ENCODE results near the gene ERBIN.
"Not testable (repeated sequence)": the region's sequence is repeated elsewhere in the genome, so short reads cannot be mapped to it uniquely, and the experiment has no call there.

ERBIN gene

GRCh38 chr5:65915661-65916060, 10.7 kb upstream of the ERBIN start:
- DNase-seq, result not testable (repeated sequence)

- DNase-seq, result no peak
These were observed 10.3 kb upstream of the ERBIN start for GRCh38 chr5:65916066-65916465.

- no peak for DNase-seq
These were observed 9.7 kb upstream of the ERBIN start for GRCh38 chr5:65916636-65917035.

GRCh38 chr5:65919773-65920172, 6.6 kb upstream of the ERBIN start:
- DNase-seq, result no peak

GRCh38 chr5:65923339-65923738, 3.0 kb upstream of the ERBIN start:
- DNase-seq, result no peak

GRCh38 chr5:65924366-65925043, 1.9 kb upstream of the ERBIN start:
- DNase-seq, result peak in 3 of 51 donors; percentile 39 to 55 (median 44)

GRCh38 chr5:65925044-65925600, 1.3 kb upstream of the ERBIN start:
- peak in 45 of 51 donors; percentile 37 to 94 (median 74) for DNase-seq

GRCh38 chr5:65925601-65926275, 637 bp upstream of the ERBIN start:
- peak; percentile 29 to 94 (median 85) for DNase-seq

GRCh38 chr5:65926893-65927292, 518 bp downstream of the ERBIN start:
- peak in 3 of 51 donors; percentile 17 to 52 (median 19) for DNase-seq

- DNase-seq, result peak in 4 of 51 donors; percentile 4 to 74 (median 16)
These were observed 1.3 kb downstream of the ERBIN start for GRCh38 chr5:65927503-65928321.

GRCh38 chr5:65928322-65928752, 2.0 kb downstream of the ERBIN start:
- no peak for DNase-seq

- DNase-seq, result no peak
These were observed 2.5 kb downstream of the ERBIN start for GRCh38 chr5:65928860-65929259.

GRCh38 chr5:65932676-65933075, 6.3 kb downstream of the ERBIN start:
- DNase-seq, result no peak

- DNase-seq, result no peak
These were observed 6.9 kb downstream of the ERBIN start for GRCh38 chr5:65933295-65933694.

GRCh38 chr5:65938256-65938655, 11.9 kb downstream of the ERBIN start:
- no peak for DNase-seq

GRCh38 chr5:65943771-65944170, 17.4 kb downstream of the ERBIN start:
- DNase-seq, result no peak

- DNase-seq, result no peak
These were observed 19.9 kb downstream of the ERBIN start for GRCh38 chr5:65946198-65946745.

- no peak for DNase-seq
These were observed 21.9 kb downstream of the ERBIN start for GRCh38 chr5:65948115-65948747.

GRCh38 chr5:65951330-65951729, 25.0 kb downstream of the ERBIN start:
- DNase-seq, result no peak

GRCh38 chr5:65952259-65952658, 25.9 kb downstream of the ERBIN start:
- DNase-seq, result no peak

- no peak for DNase-seq
These were observed 27.8 kb downstream of the ERBIN start for GRCh38 chr5:65954200-65954599.
